GM12892 (cell line): ENCODE results near the gene IRAK4.

ENCODE experiments used
- POLR2A ChIP-seq: IDR thresholded peaks from 2 replicates; pipeline ENCODE4 v1.6.1; 2011; ENCODE audit warnings: low read depth, low read length, control low read depth
- POLR2AphosphoS5 ChIP-seq: IDR thresholded peaks from 2 replicates; pipeline ENCODE4 v1.6.1; 2011; ENCODE audit warnings: low read depth, low read length, control low read depth
- TAF1 ChIP-seq: IDR thresholded peaks from 2 replicates; pipeline ENCODE4 v1.6.1; 2011; ENCODE audit warnings: low read depth, mild to moderate bottlenecking, control low read depth, low read length, borderline replicate concordance

DNA sequence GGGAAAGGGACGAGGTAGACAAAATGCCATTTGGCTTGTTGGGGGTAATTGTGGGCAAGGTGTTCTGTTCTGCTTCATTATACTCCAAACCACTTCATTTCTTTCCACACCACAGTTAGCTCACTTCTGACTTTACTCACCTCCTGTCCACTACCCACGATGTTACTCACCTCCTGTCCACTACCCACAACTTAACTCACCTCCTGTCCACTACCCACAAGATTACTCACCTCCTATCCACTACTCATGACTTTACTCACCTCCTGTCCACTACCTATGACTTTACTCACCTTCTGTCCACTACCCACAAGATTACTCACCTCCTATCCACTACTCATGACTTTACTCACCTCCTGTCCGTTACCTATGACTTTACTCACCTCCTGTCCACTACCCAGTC is 57.4 kb downstream of the IRAK4 start:
- no peak for TF ChIP-seq POLR2A
- TF ChIP-seq POLR2AphosphoS5: no peak
- TF ChIP-seq TAF1: no peak
